HepG2 (cell line): Measurements from ENCODE around the gene GNG10. TPM values are rescaled to one million over a fixed set of nuclear protein-coding genes. Genes with fewer than 3 reads are reported as not detected.

Experiments used
- ARHGAP35 ChIP-seq: sonication (generic); formaldehyde crosslinking; IDR thresholded peaks from 2 replicates; pipeline ENCODE4 v1.9.0; 2022; ENCODE audit warnings: mild to moderate bottlenecking, inconsistent platforms, moderate library complexity, missing genetic modification reagents, borderline replicate concordance
- ARID5B ChIP-seq: IDR thresholded peaks from 2 replicates; pipeline ENCODE4 v1.4.0; 2020; ENCODE audit warnings: mild to moderate bottlenecking, missing genetic modification reagents
- HDAC6 ChIP-seq: fragments of 200-600 bp; sonication (generic); IDR thresholded peaks from 2 replicates; pipeline ENCODE4 v1.7.0; 2017; ENCODE audit warnings: mild to moderate bottlenecking, antibody characterized with exemption, low read length, low read depth
- NCOR1 ChIP-seq: fragments of 200-600 bp; sonication (generic); IDR thresholded peaks from 2 replicates; pipeline ENCODE4 v1.7.0; 2017; ENCODE audit warnings: antibody characterized with exemption, low read length, borderline replicate concordance
- PRDM15 ChIP-seq: sonication (generic); formaldehyde crosslinking; IDR thresholded peaks from 2 replicates; pipeline ENCODE4 v1.4.0; 2020; ENCODE audit warnings: missing genetic modification reagents
- SATB2 ChIP-seq: sonication (generic); formaldehyde crosslinking; IDR thresholded peaks from 2 replicates; pipeline ENCODE4 v1.5.0; 2020; ENCODE audit warnings: missing genetic modification reagents
- U2AF2 ChIP-seq: fragments of 200-400 bp; formaldehyde crosslinking; IDR thresholded peaks from 2 replicates; pipeline ENCODE4 v1.6.1; 2017; ENCODE audit warnings: low read depth, mild to moderate bottlenecking, low read length
- ZBTB34 ChIP-seq: sonication (generic); formaldehyde crosslinking; IDR thresholded peaks from 2 replicates; pipeline ENCODE4 v1.8.0; 2022; ENCODE audit warnings: mild to moderate bottlenecking, missing genetic modification reagents
- ZFP62 ChIP-seq: sonication (generic); formaldehyde crosslinking; IDR thresholded peaks from 2 replicates; pipeline ENCODE4 v1.4.0; 2020; ENCODE audit warnings: missing genetic modification reagents
- ZGPAT ChIP-seq: IDR thresholded peaks from 2 replicates; pipeline ENCODE4 v1.6.1; 2016; ENCODE audit warnings: mild to moderate bottlenecking
- ZNF383 ChIP-seq: sonication (generic); formaldehyde crosslinking; IDR thresholded peaks from 2 replicates; pipeline ENCODE4 v1.4.0; 2020; ENCODE audit warnings: missing genetic modification reagents, mild to moderate bottlenecking, borderline replicate concordance
- ZNF430 ChIP-seq: sonication (generic); formaldehyde crosslinking; IDR thresholded peaks from 2 replicates; pipeline ENCODE4 v1.9.0; 2021; ENCODE audit warnings: mild to moderate bottlenecking, missing genetic modification reagents
- ZNF558 ChIP-seq: sonication (generic); formaldehyde crosslinking; IDR thresholded peaks from 2 replicates; pipeline ENCODE4 v1.9.0; 2022; ENCODE audit warnings: mild to moderate bottlenecking, missing genetic modification reagents, borderline replicate concordance
- ZNF776 ChIP-seq: sonication (generic); formaldehyde crosslinking; IDR thresholded peaks from 2 replicates; pipeline ENCODE4 v1.4.0; 2020; ENCODE audit warnings: mild to moderate bottlenecking, missing genetic modification reagents
- ZNF883 ChIP-seq: sonication (generic); formaldehyde crosslinking; IDR thresholded peaks from 2 replicates; pipeline ENCODE4 v1.5.1; 2020; ENCODE audit warnings: mild to moderate bottlenecking, missing genetic modification reagents; ENCODE audit errors: not compliant biosample characterization
- polyA plus RNA-seq, 8 experiments: library from polyadenylated mRNA; depleted of rRNA in 3 of 8; stranded (reverse) in 7 of 8; unstranded in 1 of 8; fragments of >200 nt; fragmentation: Illumina TruSeq in 4 of 8; extraction: Trizol in 4 of 8; gene quantifications; 2 replicates each; pipeline versions ENCODE4 v1.2.1 to v1.2.3, GENCODE V29; 2011 to 2016; ENCODE audit warnings: low read depth in 4 of 8, missing spikeins in 1 of 8, mixed read lengths in 1 of 8; ENCODE audit not compliant: insufficient read depth in 1 of 8
- total RNA-seq, 5 experiments: library from RNA; depleted of rRNA; stranded (reverse); fragments of >200 nt; fragmentation: Illumina TruSeq; extraction: Trizol; gene quantifications; 2 replicates each; pipeline ENCODE4 v1.2.3, GENCODE V29; 2016; ENCODE audit warnings: low read depth in 1 of 5

GNG10 gene
- total and polyA plus RNA-seq, 2 of the 13 experiments (the other 11 are each of a cell fraction or from before 2014, with no cell fraction given): 29.8 to 32.4 TPM

GRCh38 chr9:111631214-111631971 is 30.0 kb upstream of the GNG10 start, which contains the start of gene DNAJC25 (continued):
- peak; percentile 94 for TF ChIP-seq ZGPAT (CRISPR knock-in tag)
- TF ChIP-seq NCOR1: peak; percentile 1; the same call in 1 of the 2 replicates
- TF ChIP-seq ARID5B (CRISPR knock-in tag): no peak; the same call in 1 of the 2 replicates
- no peak for TF ChIP-seq PRDM15 (CRISPR knock-in tag)
- peak; percentile 36; the same call in 1 of the 2 replicates for TF ChIP-seq ARHGAP35 (CRISPR knock-in tag)
- peak; percentile 87 for TF ChIP-seq ZNF883 (CRISPR knock-in tag)
- no peak for TF ChIP-seq ZNF383 (CRISPR knock-in tag)
- no peak; the same call in 1 of the 2 replicates for TF ChIP-seq ZNF430 (CRISPR knock-in tag)
- no peak for TF ChIP-seq ZNF558
- peak; percentile 80; the same call in 1 of the 2 replicates for TF ChIP-seq ZNF776 (CRISPR knock-in tag)
- no peak for TF ChIP-seq ZFP62 (CRISPR knock-in tag)
- TF ChIP-seq HDAC6: no peak
- TF ChIP-seq U2AF2: no peak
- no peak for TF ChIP-seq ZBTB34 (CRISPR knock-in tag)
- peak; percentile 63; the same call in 1 of the 2 replicates for TF ChIP-seq SATB2 (CRISPR knock-in tag)
